ENCODE results near the gene SCMH1.

DNA sequence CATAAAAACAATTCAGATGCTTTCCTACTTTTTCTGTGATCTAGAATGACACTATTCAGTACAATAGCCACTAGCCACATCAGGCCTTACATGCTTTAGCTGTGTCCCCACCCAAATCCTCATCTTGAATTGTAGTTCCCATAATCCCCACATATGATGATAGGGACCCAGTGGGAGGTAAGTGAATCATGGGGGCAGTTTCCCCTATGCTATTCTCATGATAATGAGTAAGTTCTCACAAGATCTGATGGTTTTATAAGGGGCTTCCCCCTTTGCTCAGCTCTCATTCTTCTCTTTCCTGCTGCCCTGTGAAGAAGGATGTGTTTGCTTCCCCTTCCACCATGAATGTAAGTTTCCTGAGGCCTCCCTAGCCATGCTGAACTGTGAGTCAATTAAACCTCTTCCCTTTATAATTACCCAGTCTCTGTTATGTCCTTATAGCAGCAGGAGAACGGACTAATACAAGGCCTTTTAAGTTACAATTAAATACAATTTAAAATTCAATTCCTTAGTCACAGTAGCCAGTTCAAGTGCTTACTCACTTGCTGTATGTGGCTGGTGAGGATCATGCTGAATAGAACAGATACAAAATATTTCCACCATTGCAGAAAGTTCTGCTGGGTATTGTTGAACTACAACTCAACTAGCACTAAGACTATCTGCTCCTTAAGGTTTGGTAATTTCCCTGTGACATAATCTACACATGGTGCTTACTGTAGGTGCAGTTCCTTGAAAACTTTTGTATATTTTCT, 106.7 kb downstream of the SCMH1 start:
- TF ChIP-seq POLR2AphosphoS5 (IDR thresholded peaks at IDR 0.05) (no peak), POLR2A (IDR thresholded peaks at IDR 0.05) (no peak)
- TF ChIP-seq, protein P1, sequence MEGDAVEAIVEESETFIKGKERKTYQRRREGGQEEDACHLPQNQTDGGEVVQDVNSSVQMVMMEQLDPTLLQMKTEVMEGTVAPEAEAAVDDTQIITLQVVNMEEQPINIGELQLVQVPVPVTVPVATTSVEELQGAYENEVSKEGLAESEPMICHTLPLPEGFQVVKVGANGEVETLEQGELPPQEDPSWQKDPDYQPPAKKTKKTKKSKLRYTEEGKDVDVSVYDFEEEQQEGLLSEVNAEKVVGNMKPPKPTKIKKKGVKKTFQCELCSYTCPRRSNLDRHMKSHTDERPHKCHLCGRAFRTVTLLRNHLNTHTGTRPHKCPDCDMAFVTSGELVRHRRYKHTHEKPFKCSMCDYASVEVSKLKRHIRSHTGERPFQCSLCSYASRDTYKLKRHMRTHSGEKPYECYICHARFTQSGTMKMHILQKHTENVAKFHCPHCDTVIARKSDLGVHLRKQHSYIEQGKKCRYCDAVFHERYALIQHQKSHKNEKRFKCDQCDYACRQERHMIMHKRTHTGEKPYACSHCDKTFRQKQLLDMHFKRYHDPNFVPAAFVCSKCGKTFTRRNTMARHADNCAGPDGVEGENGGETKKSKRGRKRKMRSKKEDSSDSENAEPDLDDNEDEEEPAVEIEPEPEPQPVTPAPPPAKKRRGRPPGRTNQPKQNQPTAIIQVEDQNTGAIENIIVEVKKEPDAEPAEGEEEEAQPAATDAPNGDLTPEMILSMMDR (IDR thresholded peaks at IDR 0.05 in 8 of 11, conservative IDR thresholded peaks at IDR 0.05 in 3 of 11), result no peak

All from spleen (tissue), 7 donors.